Measurements from ENCODE around the gene MINDY4. TPM values are rescaled to one million over a fixed set of nuclear protein-coding genes. Genes with fewer than 3 reads are reported as not detected.

The MINDY4 gene
- total RNA-seq, 1 donor from 2014 or later = 6.3 TPM

DNA sequence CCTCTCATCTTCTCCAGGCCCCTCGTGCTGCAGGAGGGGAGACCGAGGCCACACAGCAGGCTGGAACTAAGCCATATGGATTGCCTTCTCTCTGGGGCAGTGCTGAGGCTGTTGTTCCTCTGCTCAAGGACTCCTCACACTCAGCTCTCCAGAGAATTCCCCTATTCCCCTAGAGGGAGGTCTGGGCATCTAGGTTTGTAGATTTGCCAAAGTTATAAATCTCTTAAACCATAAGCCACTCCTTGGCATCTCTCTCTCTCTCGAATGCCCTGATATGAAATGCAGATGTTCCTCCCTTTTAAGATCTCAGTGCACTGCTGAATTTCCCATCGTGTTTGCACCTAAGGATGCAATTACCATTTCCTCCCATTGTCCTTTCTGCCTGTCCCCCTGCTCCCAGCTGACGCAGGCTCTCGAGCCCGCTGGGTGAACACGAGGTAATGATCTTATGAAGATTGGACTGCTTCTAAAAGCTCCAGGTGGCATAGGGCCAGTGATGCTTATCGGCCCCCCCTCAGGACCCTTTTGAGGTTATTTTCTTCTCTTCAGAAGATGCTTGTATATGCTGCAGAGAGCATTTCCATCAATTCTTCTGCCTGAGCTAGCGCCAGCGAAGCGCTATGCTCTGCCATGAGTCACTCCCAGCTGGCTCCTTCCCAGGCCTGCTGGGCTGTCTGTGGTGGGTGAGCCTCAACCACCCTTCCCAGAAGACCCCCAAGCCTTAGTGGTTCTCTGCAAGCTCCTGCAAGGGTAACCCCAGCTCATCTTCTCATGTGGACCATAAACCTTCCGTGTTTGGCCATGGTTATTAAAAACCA, 98.8 kb downstream of the MINDY4 start:
- Mint-ChIP-seq H3K4me1 (ENCODE audit: low read depth) (no peaks in the 10 kb centered on the region), H3K9me3 (ENCODE audit: low read depth) (no peaks in the 10 kb centered on the region), H3K36me3 (ENCODE audit: low read depth) (peaks cover 8% of the 10 kb centered on the region), H3K4me3 (ENCODE audit: unreplicated experiment) (no peak overlapping the region), H3K27me3 (ENCODE audit: low read depth) (no peaks in the 10 kb centered on the region), H3K27ac (ENCODE audit: unreplicated experiment) (no peak overlapping the region)
- TF ChIP-seq, protein P1, sequence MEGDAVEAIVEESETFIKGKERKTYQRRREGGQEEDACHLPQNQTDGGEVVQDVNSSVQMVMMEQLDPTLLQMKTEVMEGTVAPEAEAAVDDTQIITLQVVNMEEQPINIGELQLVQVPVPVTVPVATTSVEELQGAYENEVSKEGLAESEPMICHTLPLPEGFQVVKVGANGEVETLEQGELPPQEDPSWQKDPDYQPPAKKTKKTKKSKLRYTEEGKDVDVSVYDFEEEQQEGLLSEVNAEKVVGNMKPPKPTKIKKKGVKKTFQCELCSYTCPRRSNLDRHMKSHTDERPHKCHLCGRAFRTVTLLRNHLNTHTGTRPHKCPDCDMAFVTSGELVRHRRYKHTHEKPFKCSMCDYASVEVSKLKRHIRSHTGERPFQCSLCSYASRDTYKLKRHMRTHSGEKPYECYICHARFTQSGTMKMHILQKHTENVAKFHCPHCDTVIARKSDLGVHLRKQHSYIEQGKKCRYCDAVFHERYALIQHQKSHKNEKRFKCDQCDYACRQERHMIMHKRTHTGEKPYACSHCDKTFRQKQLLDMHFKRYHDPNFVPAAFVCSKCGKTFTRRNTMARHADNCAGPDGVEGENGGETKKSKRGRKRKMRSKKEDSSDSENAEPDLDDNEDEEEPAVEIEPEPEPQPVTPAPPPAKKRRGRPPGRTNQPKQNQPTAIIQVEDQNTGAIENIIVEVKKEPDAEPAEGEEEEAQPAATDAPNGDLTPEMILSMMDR (IDR thresholded peaks at IDR 0.05) = no peak
- no peak for DNase-seq (ENCODE audit: low spot score)

DNA sequence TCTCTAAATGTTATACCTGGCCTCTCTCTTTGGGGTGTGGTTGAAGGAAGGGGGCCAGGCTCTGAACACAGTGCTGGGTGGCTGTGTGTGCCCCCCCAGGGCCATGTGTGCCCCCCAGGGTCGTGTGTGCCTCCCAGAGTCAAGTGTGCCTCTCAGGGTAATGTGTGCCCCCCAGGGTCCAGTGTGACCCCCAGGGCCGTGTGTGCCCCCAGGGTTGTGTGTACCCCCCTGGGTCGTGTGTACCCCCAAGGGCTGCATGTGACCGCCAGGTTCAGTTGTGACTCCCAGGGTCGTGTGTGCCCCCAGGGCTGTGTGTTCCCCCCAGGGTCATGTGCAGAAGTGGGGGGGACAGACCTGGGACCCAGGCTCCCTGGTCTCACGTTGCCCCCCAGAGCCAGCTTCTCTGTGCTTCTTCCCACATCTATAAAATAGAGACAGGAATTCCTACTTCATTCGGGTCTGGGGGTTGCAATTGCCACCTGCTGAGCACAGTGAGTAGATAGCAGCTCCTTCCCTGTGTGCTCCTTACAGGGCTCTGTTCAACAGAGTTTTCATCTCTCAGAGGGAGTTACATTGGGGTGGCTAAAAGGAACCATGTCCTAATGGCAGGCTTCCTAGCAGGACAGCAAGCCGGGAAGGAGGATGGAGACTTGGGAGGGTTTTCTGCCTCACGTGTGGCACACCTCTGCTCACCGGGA, 99.8 kb downstream of the MINDY4 start:
- Mint-ChIP-seq H3K27me3 (ENCODE audit: low read depth) (no peaks in the 10 kb centered on the region), H3K27ac (ENCODE audit: unreplicated experiment) (no peak overlapping the region), H3K9me3 (ENCODE audit: low read depth) (no peaks in the 10 kb centered on the region), H3K4me1 (ENCODE audit: low read depth) (no peaks in the 10 kb centered on the region), H3K36me3 (ENCODE audit: low read depth) (peaks cover 14% of the 10 kb centered on the region), H3K4me3 (ENCODE audit: unreplicated experiment) (no peak overlapping the region)
- TF ChIP-seq, protein P1 (IDR thresholded peaks at IDR 0.05) = no peak
- no peak for DNase-seq (ENCODE audit: low spot score)

DNA sequence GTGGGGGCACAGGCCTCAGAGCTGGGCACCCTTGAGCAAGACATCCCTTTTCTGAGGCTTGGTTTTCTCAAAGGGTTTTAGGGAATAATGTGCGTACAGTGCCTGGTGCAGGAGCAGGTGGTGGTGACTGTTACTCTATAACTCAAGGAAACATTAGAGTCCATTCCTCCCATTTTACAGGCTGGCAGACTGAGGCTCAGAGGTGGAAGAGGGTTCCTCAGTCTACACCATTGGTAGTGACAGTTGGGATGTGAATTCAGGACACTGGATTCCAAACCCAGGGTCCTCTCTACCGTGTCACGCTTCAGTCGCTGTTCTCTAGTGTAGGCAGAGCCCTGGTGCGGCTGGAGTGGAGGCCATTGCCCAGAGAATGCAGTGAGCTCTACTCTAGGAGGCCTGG, 100.4 kb downstream of the MINDY4 start:
- H3K27me3 Mint-ChIP-seq (ENCODE audit: low read depth) = no peaks in the 10 kb centered on the region

DNA sequence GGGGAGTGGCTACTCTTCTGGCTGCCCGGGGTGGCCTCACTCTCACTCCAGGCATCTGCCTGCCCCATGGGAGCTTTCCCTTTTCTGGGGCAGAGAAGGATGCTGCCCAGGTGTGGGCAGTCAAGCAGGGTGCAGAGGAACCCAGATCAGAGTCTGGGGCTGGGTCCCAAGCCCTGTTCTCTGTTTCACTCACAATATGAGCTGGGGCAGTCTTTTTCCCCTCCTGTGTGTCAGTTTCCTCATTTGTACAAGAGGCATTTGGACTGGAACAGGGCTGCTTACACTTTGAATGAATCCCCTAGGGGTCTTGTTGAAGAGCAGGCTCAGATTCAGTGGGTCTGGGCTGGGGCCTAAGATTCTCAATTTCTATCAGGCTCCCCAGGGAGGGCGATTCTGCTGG, 102.0 kb downstream of the MINDY4 start:
- no peak overlapping the region for H3K27ac Mint-ChIP-seq (ENCODE audit: unreplicated experiment)
- no peaks in the 10 kb centered on the region for H3K27me3 Mint-ChIP-seq (ENCODE audit: low read depth)
- TF ChIP-seq, protein P1 (IDR thresholded peaks at IDR 0.05) = no peak
- DNase-seq (ENCODE audit: low spot score) = no peak
- peaks cover 14% of the 10 kb centered on the region for H3K36me3 Mint-ChIP-seq (ENCODE audit: low read depth)
- no peaks in the 10 kb centered on the region for H3K9me3 Mint-ChIP-seq (ENCODE audit: low read depth)
- H3K4me3 Mint-ChIP-seq (ENCODE audit: unreplicated experiment) = no peak overlapping the region
- no peaks in the 10 kb centered on the region for H3K4me1 Mint-ChIP-seq (ENCODE audit: low read depth)

More for the DNA sequence above, 100.4 kb downstream of the MINDY4 start:
- H3K36me3 Mint-ChIP-seq (ENCODE audit: low read depth) = peaks cover 14% of the 10 kb centered on the region
- H3K4me1 Mint-ChIP-seq (ENCODE audit: low read depth) = no peaks in the 10 kb centered on the region
- TF ChIP-seq, protein P1 (IDR thresholded peaks at IDR 0.05) = no peak
- H3K9me3 Mint-ChIP-seq (ENCODE audit: low read depth) = no peaks in the 10 kb centered on the region
- no peak for DNase-seq (ENCODE audit: low spot score)
- no peak overlapping the region for H3K27ac Mint-ChIP-seq (ENCODE audit: unreplicated experiment)
- H3K4me3 Mint-ChIP-seq (ENCODE audit: unreplicated experiment) = no peak overlapping the region

DNA sequence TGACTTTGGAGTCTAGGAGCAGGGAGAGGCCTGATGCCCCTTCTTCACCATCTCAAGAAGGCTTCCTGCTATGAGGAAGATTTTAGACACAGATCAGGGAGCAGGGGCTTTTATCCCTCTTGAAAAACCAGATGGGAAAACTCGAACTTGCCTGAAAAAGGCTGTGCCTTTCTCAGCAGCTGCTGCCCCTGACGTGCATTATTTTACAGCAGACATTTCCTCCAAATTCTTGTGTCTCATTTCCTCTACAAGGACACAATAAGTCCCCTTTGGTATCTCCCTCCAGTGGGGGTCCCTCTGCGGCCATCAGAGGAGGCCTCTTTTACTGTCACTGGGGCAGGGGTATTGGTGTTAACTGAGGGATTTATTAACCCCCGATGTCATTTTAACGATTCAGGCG, 102.4 kb downstream of the MINDY4 start:
- Mint-ChIP-seq H3K27me3 (ENCODE audit: low read depth) (peaks cover under 1% of the 10 kb centered on the region), H3K4me3 (ENCODE audit: unreplicated experiment) (no peak overlapping the region), H3K4me1 (ENCODE audit: low read depth) (no peaks in the 10 kb centered on the region), H3K36me3 (ENCODE audit: low read depth) (peaks cover 14% of the 10 kb centered on the region), H3K9me3 (ENCODE audit: low read depth) (no peaks in the 10 kb centered on the region), H3K27ac (ENCODE audit: unreplicated experiment) (no peak overlapping the region)
- TF ChIP-seq, protein P1 (IDR thresholded peaks at IDR 0.05) = no peak
- no peak for DNase-seq (ENCODE audit: low spot score)

Data from chondrocyte (in vitro differentiated cells).